Measurements from ENCODE around the gene CAV2.

DNA sequence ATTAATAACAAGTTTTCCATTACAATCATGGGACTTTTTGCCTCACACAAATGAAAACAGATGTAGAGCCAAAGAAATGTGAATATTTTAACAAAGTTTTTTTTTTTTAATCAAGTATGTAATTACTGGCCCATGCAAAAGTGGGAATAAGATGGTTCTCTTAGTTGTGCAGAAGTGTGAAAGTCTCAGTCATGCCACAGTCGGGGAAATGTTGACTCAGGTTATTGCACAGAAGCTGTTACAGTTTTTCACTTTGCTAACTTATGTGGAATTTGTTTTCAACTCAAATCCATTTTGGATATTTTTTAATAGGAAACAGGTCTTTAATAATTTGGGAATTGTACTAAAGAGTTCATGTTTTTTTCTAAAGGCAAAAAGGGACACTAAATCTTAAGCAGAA, 44.0 kb upstream of the CAV2 start:
- TF ChIP-seq CTCF (IDR thresholded peaks at IDR 0.05) (no peak), POLR2A (IDR thresholded peaks at IDR 0.05) (no peak)
